HG03159 (cell line): Measurements from ENCODE around the gene C10orf105.

Experiments
- ATAC-seq: cut with Tn5 transposase; IDR thresholded peaks from one replicate; pipeline ENCODE4 v1.9.1; 2021; ENCODE audit warnings: mild to moderate bottlenecking, moderate library complexity; ENCODE audit not compliant: unreplicated experiment

The C10orf105 gene

DNA sequence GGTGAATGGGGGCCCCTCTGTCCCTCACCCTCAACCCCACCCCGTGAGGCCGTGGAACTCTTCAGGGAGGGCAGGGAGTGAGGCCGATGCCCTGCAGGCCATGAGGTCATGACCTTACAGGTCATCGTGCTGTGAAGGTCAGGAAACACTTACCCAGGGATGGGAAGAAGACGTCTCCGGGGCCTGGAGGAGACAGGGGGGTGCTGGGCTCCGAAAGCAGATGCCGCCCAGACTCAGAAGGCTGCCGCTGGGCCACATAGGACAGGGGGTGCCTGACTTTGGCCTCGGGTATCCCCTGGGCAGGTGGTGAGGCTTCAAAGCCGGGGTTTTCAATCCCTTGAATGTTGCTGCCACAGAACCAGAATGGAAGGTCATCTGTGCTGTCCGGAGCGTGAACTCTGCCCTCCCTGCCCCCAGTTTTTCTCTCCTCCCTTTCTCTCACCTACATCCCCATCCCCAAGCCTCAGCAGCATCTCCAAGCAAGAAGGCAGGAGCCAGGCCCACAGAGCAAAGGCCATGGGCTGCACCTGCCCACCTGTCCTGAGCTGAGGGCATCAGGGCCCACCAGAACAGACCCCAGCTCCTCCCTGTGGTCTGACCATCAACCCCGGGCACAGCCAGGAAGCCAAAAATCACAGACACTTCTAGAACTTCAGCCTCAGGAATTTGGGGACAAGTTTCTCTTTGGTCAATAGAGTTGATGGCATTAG is 32.1 kb upstream of the C10orf105 start:
- ATAC-seq: no peak

DNA sequence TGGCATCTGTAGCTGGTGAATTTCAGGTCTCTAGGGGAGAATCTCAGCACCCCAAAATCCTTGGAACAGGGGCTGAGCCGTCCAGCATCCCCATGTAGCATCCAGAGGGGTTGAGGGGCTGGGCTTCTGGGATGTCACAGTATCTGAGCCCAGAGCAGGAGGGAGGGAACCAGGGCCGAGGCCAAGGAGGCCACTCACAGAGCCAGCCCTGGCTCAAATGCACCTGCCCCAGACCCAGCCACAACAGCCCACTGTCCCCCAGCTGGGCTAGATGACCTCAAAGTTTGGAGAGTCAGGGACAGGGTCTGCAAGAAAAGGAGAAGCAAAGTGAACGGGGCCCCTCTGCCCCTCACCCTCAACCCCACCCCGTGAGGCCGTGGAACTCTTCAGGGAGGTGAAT is 31.4 kb upstream of the C10orf105 start:
- ATAC-seq: no peak

DNA sequence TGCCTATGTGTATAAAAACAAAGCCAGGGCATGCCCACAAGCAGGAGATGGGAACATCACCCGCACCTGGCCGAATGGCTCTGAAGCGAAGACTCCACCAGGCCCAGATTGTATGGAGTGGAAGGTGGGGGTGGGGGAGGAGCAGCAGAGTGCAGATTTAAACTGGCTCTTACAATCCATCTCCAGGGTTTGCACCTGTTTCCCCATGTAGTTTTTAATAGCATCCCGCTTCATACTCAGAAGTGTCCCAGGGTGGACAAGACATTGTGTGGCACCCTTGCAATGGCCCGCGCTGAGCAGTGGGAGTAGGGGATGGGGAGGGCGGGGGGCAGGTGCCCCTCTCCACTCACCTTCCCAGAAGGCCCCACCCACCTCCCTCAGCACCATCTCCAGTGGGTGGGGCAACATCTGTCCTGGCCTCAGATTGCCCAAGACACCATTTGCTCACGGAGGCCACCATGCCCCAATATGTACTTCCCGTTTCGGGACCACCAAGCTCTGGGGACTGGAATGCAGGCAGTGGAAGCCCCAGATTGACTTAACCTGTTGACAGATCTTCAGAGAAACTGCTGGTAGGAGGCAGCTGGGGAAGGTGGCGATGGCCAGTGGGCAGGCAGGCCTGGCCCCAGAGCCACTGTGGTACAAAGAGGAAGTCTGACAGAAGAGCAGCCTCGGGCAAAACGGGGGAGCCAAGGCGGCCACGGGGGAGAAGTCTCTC is 30.7 kb upstream of the C10orf105 start:
- ATAC-seq: no peak

DNA sequence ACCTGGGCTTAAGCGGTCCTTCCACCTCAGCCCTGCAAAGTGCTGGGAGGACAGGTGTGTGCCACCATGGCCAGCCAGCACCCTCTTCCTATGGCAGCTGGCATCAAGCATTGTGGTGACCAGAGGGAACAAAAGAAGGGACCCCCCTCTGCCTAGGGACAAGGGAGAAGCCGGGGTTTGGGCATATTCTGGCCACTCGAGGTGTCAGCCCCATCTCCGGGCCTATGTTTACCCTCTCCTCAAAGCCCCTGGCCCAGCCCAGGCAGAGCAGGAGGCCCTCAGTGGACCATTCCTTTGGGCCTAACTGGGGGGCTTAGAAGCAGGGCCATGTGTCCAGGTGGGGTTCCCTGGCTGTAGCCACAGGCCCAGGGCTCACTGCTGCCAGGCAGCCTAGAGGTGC is 29.8 kb upstream of the C10orf105 start:
- ATAC-seq: no peak

DNA sequence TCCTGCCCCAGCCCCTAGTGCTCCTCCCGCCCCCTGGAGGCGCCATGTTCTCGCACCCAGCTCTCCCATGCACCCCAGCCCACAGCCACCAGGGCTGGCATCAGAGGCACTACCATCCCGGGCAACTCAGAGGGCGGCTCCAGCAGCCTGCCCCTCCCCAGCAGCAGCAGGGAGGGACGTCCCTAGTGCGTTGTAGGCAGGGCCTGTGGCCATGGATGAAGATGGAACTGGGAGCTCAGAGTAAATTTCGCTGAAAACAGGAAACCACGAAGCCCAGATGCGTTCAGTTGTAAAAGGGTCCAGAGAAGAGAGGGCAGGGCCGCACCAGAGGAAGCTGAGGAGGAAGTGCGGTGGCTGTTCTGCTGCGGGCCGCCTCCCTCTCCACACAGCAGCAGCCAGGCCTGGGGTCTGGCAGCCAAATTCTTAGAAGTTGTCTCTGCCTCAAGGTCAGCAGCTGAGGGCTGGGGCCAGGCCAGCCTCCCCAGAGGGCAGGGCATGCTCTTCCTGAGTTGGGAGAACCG is 29.2 kb upstream of the C10orf105 start:
- ATAC-seq: peak; percentile 49

DNA sequence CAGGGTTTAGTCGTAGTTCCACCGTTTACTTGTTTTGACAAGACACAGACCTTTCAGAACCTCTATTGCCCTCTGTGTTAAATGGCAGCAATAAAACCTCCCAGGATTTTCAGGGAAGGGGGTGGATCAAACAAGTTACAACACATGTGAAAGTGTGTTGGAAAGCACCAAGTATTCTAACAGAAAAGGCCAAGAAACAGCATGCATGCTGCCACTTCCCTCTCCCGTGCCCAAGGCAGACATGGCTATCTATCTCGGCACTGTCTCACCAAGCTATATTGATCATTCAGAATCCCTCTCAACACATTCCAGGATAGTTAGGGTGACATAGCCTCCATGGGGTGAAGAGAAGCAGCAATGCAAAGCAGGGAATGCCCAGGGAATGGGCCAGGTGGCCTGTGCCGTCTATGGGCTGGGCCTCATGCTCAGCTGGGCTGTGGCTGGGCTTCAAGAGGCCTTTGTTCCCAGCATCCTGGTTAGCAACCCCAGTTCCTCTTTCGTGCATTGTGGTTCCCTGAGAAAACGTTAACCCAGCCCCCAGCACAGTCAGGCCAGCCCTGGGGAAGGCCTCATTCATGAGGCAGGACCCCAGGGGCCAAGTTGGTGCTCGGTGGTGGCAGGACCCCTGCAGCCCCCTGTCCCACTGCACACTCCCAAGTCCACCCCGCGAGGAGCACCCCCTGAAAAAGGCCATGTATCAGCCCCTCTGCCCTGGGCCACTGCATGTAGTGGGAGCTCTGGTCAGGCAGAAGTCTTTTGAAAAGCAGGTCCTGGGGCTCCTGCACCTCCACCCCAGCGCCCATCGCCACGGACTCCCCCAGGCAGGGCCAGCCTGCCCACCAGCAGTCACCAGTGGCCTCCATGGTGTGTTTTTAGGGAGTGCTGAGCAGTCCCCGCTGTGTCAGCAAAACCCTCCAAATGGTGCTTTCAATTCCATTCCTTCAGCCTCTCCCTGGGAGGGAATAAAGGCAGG is 28.3 kb upstream of the C10orf105 start:
- no peak for ATAC-seq

DNA sequence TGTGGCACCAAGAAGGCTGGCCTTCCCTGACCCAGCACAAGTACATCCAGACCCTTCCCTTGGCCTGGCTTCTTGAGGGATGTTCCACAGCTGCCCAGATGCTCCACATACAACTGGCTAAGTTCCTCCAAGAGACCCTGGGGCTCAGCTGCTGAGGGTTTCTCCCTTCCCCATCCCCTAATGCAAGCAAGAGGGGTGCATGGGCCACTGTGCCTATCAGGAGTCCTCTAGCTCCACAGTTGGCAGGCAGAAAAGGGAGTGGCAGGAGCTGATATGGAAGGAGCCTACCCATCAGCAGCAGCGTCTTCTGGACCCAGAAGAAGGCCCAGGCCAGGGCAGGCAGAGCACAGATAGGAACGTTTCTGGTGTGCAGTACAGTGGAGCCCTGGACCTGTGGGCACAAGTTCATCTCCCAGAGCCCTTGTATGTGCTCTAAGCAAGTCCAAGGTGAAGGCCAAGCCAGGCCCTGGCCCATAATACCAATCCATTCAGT is 27.5 kb upstream of the C10orf105 start:
- ATAC-seq: no peak

DNA sequence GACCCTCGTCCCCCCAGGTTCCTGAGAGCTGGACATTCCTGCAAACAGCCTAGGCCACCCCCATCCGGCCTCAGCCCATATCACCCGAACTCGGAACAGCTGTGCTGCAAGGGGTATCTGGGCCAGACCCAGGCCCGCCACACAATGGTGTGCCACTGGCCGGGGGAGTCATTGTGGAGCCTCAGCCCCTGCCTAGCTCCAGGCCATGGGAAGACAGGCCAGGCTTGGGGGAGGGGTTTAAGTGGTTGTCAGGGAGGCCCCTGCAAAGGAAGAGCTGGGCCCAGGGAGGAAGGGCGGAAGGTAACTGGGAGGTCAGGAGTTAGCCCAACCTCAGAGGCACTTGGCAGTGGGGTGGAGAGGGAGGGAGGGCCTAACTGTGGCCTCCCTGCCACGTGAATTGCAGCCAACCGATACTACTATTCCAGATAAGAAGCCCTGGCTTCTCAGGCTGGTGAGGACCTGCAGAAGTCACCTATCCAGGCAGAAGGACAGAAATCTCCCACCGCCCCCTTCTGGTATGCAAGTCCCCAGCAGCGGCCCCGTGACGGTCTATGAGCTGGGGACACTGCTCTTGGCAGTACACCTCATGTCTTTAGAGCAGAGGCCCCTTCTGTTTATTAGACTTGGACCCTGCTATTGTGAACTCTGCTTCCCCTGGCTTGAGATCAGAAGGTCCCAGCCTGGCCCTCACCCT is 26.9 kb upstream of the C10orf105 start:
- no peak for ATAC-seq

DNA sequence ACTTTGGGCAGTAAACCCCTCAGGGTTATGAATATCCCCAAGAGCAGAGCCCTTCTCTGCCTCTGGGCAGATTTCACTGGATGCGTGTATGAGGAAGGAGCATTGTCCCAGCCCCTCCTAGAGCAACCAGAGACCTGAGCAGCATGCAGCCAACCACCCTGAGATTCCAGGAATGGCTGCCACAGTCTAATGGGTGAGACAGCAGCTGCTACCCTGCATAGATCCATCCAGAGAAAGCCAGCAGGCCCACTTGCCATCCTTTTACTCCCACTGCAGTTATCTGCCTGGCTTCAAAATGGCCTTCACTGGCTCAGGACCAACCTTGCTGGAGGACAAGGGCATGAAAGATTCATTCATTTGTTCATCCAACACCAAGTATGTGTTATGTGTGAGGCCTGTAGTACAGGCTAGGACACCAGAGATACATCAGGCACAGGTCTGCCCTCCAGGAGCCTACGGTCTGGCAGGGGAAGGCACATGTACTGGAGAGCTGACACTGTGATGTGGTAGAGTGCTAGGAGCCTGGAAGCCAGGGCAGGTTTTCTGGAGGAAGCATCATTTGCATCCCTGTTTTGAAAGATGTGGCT is 26.2 kb upstream of the C10orf105 start:
- ATAC-seq: no peak

DNA sequence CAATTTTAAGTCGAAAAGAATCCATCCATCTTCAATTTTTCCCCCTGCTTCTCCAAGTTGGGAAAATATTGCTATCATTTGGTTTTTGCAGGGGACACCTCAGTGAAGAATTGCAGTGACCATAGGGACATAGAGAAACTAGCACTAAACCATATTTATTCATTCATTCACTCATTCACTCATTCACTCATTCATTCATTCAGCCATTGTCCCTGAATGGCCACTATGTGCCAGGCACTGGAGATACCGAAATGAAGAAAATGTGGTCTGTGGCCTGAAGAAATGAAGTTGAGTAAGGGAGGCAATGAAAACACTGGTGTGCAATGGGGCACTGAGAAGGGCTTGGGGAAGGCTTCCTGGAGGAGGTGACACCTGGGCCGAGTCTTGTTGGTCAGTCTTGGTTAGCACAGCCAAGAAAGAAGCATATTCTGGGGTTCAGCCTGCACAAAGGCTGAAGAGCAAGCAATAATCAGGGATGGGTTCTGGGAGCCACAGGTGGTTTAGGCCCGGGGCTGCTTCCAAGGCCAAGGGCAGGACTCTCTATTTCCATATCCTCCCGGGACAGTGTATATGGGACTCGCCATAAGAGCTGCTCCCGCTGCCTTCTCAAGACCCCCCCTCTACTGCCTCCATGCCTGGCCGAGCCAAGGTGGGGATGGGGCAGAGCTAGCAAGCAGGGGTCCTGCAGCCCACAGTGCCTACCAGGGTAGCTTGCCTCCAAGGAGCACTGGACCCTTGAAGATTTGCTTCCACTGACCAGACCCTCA is 25.5 kb upstream of the C10orf105 start:
- no peak for ATAC-seq

DNA sequence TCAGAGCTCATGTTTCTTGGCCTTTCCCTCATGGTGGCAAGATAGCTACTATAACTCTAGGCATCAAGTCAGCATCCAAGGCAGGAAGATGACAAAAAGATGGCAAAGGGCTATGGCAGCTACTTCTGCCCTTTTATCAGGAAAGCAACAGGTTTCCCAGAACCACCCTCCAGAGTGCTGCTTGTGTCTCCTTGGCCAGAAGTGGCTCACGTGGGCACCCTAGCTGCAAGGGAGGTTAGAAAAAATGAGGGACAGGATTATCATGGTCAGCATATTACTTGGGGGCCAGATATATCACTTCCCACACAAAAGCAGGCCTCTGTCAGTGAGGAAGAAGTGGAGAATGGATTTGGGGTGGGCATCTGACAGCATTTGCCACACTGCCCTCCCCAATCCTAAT is 24.3 kb upstream of the C10orf105 start:
- ATAC-seq: no peak

DNA sequence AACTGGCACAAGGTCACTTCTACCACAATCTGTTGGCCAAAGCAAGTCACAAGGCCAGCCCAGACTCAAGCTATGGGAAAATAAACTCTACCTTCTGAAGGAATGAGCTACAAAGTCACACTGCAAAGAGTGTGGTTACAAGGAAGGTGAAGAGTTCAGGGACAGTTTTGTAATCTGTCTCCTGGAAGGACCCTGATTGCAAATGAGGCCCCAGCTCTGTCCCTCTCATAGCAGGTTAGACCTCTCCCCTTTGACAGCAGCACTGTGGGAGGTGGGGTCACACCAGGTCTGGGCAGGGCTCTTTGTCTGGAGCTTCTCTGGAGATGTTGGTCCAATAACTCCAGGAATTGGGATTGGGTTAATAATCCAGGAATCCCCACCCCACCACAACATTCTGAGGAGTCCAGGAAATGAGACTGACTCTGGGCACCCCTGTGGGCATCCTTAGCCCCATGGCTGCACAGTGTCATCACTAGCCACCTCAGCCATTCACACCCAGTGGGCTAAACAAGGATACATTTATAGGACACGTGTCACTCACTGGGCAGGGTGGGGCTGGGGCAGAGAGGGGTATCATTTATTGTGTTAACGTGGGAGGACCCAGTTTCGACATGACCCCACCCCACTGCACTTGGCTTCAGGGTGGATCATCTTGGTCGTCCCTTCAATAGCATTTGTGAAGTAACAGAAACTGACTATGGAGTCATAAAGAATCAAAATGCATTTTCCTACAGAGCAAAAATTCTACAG is 23.7 kb upstream of the C10orf105 start:
- no peak for ATAC-seq

DNA sequence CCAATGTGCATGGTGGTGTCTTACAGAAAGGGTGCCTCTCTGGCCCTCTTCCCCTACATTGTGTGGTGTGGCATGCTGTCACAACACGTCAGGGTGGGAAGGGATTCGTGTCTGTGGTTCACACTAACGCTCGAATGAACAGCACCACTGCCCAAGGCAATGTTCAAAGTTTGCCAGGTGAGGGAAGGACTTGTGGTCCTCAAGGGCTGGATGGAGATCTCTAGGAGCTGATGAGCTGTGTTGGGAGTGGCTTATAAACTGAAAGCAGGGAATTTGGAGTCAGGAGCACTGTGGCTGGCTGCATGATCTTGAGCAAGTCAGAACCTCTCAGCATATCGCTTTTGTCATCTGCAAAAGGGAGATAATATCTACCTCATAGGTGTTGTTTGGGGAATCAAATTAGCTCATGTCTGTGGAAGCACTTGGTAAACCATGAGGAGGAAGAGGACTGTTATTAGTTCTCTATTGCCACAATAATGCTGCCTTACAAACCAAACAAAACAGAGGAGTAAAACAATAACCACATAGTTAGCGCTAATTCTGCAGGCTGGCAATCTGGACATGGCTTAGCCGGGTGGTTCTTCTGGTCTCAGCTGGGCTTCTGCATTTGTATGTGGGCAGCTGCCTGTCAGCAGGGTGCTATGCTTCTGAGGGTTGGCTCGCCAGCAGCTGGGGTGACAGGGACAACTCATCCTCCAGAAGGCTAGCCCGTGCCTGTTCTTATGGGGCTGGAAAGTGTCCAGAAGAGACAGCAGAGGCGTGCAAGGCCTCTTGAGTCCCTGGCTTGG is 22.9 kb upstream of the C10orf105 start:
- ATAC-seq: no peak

DNA sequence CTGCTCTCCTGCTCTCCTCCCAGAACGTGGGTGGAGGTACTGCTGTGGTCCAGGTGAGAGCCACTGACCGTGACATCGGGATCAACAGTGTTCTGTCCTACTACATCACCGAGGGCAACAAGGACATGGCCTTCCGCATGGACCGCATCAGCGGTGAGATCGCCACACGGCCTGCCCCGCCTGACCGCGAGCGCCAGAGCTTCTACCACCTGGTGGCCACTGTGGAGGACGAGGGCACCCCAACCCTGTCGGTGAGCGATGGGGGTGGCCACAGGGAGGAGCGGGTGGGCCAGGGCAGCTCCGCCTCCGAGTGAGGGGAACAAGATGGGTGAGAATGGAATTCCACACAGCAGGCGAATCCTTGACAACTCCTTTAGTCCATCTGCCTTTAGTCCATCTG is 22.1 kb upstream of the C10orf105 start:
- ATAC-seq: no peak

DNA sequence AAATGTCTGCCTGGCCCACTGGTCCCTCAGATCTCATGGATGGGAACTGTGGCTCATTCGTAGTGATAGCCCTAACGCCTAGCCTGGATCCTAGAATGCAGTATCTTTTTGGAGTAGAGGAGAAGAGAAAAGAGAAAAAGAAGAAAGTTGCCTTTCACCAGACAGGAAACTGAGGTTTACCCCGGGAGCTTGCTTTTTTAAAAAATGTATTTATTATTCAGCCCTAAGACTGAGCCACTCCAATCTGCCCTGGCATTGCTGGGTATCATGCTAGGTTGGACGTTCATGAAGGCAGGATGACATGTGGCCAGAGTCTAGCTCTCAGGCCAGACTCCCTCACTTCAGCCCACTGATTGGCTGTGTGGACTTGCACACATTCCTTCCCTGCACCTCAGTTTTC is 21.5 kb upstream of the C10orf105 start:
- ATAC-seq: no peak

DNA sequence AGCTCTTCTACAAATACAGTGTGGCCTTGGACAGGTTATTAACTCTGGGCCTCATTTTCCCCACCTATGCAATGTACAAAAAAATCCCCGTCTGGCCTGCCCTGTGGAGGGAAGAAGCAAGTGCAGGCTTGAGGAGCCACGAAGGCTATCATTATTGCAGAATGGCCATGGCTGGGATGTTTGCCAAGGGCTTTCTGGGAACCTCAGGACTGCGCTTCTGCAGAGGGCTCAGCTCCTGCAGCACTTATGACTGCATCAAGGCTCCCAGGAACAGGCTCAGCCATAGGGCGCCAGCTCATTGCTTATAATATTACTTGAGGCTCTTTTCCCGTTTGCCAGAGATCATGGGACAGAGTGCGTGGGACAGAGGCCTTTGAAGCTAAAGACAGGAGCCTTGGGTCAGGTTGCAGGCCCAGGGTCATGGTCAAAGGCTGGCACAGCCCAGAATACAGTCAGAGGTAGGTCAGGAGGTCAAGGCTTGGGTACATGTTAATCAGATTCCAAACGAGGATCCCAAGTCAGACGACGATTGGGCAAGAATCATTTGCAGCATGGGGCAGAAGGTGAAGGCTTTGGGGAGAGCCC is 20.6 kb upstream of the C10orf105 start:
- no peak for ATAC-seq

DNA sequence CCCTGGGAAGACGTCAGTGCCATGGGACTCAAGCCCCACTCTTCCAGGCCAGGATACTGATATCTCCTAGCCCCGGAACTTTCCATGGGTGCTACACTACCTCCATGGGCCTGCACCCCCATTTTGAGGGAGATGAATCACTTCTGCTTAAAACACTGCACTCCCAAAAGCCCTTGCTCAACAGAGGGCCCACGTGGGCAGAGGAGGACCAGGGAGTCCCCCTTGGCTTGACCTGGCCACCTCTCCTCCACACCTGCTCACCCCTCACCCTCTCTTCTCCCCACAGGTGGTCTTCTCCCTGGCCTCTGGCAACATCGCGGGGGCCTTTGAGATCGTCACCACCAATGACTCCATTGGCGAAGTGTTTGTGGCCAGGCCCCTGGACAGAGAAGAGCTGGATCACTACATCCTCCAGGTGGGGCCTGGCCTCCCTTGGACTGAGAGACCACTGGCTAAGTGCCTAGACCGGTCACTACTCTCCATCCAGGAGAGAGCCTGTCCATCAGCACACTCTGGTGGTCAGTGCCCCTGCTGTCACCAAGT is 19.9 kb upstream of the C10orf105 start:
- ATAC-seq: no peak
